Left colon (tissue), 2 donors: ENCODE data around the gene BMPER. TPM values are rescaled to one million over a fixed set of nuclear protein-coding genes. Genes with fewer than 3 reads are reported as not detected.
A peak's percentile ranks its signal among the peaks of the same experiment; 100 is the strongest.

ENCODE experiments used
- ATAC-seq: fragments of 200-7000 bp; cut with Tn5 transposase; one replicate; pipeline ENCODE4 v1.9.1; 2020; ENCODE audit warnings: mild to moderate bottlenecking, moderate library complexity
- DNase-seq, 2 donors: peaks; one replicate each; pipeline ENCODE4 v3.0.0-alpha.2; 2020
- intact Hi-C, 2 donors: fragments of 100-400 bp; cut with DNase I in 1 of 2; cut with micrococcal nuclease in 1 of 2; formaldehyde crosslinking; loops; one replicate each; pipeline versions ENCODE4 v1.11.2 to v1.14.0; 2022; cut with DNase I, micrococcal nuclease
- long read RNA-seq: library from polyadenylated mRNA; unstranded; transcript quantifications from one replicate; pipeline ENCODE4 v2.0.0, GENCODE V29; 2021
- total RNA-seq, 2 donors: library from RNA; stranded (reverse); fragmentation: NEBNext Ultra II Directional; extraction: Animal tissue kit (Norgen Biotek cat#: 25700); gene quantifications; one replicate each; pipeline ENCODE4 v1.2.1, GENCODE V29; 2021
- donor health status: DM: no; HTN: no; CAD: no.
- donor health status: DM: yes; HTN: yes; CAD: no.

The BMPER gene
- 1 to 10 TPM; 1.2 to 1.5 TPM for total RNA-seq
- long read RNA-seq: 0 reads

- intact Hi-C loops: no loop called here
Measured at GRCh38 chr7:33905389-33906032, at the start of gene BMPER. Gene BMPER, plus strand, starts transcription at chr7:33905539. Its CDS starts 75 bp downstream, at chr7:33905614.

DNA sequence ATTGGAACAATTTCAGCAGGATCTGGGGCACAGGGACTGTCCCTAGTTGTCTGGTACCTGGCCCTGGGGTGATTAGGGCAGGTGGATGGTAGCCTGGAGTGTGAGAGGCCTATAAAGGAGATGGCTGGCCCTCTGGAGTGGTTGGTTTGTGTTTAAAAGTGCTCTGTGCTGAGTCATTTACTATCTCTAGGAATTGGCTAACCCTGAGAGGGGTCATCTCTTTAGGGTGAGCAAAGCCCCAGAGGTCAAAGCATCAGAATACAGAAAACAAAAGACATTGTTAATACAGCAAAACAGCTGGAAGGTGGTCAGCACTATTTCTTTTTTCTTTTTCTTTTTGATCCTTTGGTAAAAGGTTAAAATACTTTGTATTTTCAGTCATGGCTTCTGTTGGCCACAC lies 43.4 kb upstream of the BMPER start:
- no peak for DNase-seq

More at GRCh38 chr7:33905389-33906032, at the start of gene BMPER:
- DNase-seq (peak; percentile 28 to 32), ATAC-seq (peak; percentile 44)

DNA sequence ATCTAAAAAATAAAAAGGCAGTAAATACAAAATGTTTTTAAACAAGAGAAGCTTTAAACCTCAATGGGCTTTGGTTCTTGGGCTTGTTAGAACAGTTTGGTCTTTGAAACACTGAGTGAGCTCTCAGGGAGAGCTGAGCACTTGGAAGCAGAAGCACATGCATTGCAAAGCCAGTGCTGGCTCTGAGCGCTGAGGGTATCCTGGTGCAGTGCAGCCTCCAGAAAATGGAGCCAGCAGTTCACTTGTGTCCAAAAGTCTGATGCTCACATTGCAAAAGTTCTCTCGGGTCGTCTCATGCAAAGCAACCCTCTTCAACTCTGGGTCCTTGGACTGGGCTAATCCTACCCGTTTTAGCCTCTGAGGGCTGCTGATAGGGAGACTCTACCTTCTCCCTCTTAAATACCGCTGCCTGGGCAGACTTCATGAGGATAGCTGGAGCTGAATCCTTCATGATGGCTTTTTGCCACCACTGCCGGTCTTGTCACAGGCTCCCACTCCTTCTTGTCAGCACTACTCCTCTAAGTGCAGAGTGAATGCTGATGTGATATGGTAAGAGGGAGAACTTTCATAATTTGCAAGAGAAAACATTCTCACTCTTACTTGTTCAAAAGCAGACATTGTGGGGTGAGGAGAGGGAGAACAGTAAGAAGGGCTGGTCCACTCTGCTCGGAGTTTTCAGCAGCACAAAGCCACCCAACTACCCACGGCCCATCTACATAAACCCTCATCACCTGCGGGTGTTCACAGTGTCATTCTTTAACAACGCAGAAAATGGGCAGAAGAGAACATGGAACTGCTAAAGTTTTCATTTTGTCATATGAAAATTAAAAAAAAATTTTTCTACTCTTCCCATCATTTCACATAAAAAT lies 42.2 kb upstream of the BMPER start:
- ATAC-seq (no peak), DNase-seq (no peak)
- intact Hi-C loops: no loop called here

More for the DNA sequence above, 43.4 kb upstream of the BMPER start:
- ATAC-seq: no peak
- intact Hi-C loops: no loop called here

DNA sequence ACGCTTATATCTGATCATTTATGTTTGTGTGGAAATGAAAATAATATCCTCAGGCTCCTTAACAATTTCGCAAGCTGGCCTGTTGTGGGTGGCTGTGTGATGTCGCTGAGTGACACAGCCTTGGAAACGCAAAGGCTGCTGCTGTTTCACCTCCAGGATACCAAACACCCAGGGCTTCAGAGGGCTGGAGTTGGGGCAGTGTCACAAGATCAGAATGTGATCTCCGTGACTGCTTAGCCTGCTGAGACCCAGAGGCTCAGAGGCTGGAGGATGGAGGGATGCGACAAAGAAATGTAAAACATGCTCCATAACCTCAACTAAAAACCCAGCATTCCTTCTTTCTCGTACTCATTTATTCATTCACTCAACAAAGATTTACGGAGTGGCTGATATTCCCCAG lies 37.2 kb upstream of the BMPER start:
- ATAC-seq (no peak), DNase-seq (no peak)
- intact Hi-C loops: no loop called here

- intact Hi-C loops: no loop called here
- ATAC-seq (no peak), DNase-seq (no peak)
Measured at GRCh38 chr7:33869176-33869575, 36.2 kb upstream of the BMPER start.

- ATAC-seq: no peak
- intact Hi-C loops: no loop called here
- no peak for DNase-seq
Measured at GRCh38 chr7:33870120-33870519, 35.2 kb upstream of the BMPER start.

- intact Hi-C loops: no loop called here
- DNase-seq (no peak), ATAC-seq (no peak)
Measured at GRCh38 chr7:33872870-33873269, 32.5 kb upstream of the BMPER start.

DNA sequence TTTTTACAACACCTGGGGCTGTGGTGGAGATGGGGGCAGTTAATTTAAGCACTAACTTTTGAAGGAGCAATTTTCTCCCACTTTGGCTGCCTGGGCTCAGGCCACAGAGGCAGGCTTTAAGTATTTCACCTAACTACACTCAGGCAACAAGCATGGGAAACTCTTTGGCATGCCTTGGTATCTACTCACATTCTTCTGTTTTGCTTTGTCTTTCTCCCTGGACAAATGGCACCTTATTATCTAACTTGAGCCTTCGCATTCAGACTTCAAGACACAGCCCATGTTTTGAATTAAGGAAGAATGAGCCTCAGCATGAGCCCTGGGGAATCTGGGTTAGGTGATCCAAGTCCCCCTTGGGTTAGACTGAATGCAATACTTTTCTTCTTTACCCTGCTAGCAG lies 31.8 kb upstream of the BMPER start:
- ATAC-seq: no peak
- DNase-seq: no peak
- intact Hi-C loops: no loop called here

- intact Hi-C loops: no loop called here
- DNase-seq (no peak), ATAC-seq (no peak)
Measured at GRCh38 chr7:33873981-33874750, 31.2 kb upstream of the BMPER start.

DNA sequence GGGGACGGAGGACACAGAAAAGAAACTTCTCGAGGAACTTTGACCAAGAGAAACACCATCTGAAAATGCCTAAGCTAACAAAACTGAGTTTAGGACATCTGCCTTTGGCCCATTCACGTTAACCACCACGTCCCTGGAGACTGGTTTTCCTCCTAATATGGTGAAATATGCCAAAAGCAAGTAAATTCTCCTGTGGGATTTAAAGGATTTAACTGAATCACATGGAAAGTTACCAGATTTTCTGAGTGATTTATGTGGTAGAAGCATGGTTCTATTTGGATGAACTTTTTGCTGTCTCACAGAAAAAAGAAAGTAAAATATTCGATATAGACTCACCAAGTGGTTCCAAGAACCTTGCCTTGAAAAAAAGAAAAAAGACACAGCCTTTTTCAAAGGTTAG lies 30.4 kb upstream of the BMPER start:
- DNase-seq (no peak), ATAC-seq (no peak)
- intact Hi-C loops: no loop called here

- intact Hi-C loops: no loop called here
- ATAC-seq: no peak
- no peak for DNase-seq
Measured at GRCh38 chr7:33876596-33877274, 28.6 kb upstream of the BMPER start.

- intact Hi-C loops: no loop called here
- no peak for ATAC-seq
Measured at GRCh38 chr7:33880787-33881186, 24.6 kb upstream of the BMPER start.

DNA sequence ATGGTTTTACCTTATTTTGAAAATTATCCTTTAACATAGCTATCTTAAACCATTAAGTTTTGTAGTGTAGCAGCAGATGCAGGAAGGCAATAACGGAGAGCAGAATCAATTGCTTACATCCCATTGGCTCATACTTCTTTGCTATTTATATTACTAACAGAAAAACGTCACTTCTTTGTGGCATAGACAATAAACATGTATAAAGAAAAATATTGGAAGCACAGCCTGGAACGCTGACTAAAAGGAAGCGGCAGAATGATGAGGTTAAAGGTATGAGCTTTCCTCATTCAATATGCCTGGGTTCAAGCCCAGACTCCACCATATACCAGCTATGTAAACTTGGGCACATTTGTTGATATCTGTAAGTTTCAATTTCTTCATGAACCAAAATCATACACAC lies 24.0 kb upstream of the BMPER start:
- ATAC-seq (no peak), DNase-seq (no peak)
- intact Hi-C loops: no loop called here

More at GRCh38 chr7:33880787-33881186, 24.6 kb upstream of the BMPER start:
- no peak for DNase-seq

DNA sequence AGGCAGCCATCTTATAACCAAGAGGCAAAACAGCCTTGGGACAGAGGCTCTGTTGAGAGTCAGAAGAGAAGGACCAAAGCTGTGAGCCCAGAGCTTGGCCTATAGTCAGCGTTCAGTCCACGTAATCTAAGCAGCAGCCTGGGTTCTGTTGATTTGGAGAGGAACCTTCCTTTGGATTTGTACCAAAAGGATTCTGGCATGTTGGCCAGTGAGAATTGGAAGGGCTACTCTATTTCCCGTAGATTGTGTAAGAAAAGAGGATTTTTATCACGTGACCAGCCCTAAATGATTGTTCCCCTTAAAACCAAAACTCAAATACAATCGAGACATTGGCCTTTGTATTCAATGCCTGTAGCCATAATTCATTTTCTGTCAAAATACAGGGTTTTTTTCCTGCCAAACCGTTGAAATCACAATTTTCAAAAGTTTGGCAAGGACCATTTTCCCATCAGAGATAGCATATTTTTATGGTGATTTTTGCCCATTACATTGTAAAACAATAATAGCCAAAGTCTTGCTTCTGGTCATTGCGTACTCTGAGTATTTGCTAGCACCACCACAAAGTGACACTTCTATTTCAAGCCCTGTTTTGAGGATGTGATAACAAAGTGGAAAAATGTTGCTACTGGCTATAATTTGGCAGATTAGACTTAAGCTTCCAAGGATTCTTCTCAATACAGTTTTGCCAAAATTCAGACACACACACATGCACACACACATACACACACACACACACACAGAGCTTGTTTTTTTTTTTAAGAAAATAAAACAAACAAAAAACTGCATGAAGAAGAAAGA lies 23.1 kb upstream of the BMPER start:
- no peak for DNase-seq
- intact Hi-C loops: no loop called here
- no peak for ATAC-seq

DNA sequence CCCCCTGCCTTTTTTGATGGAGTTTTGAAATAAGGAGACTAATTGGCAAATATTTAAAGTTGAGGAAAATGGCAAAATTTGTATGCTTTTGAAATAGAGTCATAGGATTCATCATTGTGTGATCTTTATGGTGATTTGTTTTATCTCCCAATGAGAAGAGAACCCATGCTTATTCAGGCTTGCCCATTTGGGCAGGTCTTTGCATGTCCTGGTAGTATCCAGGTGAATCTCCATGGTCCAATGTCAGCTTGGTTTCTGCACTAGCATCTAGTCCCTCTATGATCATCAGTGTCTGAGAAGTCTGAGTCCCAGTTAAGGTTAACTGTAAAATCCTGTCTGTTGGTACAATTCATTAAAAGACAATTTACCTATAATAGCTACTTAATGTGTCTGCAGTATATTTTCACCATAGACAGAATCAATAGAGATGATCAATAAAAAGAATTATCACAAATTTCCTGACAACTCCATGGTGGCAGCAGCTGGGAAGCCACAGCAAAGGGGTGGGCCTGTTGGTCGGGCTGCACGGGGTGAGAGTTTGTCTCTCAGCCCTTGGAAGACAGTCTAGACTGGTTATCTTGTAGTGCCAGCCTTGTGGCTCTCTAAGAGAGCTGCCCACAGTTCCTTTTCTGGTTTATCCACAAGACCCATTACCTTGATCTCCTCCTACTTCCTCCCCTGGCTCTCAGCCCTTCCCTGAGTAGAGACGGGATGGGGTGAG lies 22.2 kb upstream of the BMPER start:
- intact Hi-C loops: no loop called here
- no peak for ATAC-seq
- no peak for DNase-seq

DNA sequence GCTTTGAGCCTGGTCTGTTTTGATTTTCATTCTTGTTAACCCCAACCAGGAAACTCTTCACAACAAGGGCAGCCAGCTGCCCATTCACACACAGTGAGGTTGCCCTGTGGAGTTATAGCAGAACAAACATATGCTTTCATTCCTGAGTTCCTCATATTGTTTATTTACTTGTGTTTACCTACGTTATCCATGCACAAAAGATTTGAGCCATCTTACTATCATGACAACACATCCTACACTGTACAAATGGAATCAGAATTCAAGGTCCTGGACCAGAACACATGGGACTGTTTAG lies 21.7 kb upstream of the BMPER start:
- intact Hi-C loops: no loop called here
- ATAC-seq: no peak
- no peak for DNase-seq

DNA sequence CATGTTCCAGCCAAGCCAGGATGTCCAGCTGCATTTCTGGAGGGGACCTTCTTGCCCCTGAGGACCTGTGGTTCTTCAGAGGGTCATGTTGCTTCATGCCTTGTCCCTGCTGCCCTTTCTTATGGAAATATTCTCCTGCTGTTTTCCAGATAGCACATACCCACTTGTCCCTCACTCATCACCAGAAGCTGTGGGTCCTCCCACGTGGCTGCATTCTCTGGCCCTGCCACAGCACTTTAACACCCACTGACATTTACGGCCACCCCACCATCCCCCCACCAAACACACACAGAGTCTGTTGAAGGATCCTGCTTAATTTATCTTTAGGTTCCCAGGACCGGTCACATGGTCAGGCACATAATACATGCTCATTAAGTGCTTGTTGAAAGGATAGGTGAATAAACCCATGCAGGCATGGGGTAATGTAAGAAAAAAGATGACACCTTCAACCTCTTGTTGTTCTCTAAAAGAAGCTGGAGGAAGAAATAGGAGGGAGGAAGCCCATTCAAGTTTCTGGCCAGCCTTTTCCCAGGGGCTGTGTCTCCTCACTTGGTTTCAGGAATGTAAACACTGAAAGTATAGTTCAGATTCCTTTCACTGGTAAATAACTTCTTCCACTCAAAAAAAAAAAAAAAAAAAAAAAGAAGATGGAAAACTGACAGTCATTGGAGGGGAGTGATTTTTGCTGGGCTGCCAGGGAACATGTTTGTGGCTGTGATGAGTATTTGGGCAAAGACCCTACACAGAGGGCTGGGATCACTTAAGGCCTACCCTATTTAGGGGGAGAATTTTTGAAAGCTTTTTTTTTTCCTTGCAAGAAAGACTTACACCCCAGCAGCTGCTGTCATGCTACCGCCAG lies 19.8 kb upstream of the BMPER start:
- intact Hi-C loops: no loop called here
- no peak for ATAC-seq

More for the DNA sequence above, 19.8 kb upstream of the BMPER start:
- no peak for DNase-seq
